HG02623 (cell line): ENCODE results near the gene HARBI1.

Experiments
- ATAC-seq: cut with Tn5 transposase; IDR thresholded peaks from one replicate; pipeline ENCODE4 v1.9.1; 2021; ENCODE audit warnings: moderate library complexity; ENCODE audit not compliant: unreplicated experiment

HARBI1 gene

DNA sequence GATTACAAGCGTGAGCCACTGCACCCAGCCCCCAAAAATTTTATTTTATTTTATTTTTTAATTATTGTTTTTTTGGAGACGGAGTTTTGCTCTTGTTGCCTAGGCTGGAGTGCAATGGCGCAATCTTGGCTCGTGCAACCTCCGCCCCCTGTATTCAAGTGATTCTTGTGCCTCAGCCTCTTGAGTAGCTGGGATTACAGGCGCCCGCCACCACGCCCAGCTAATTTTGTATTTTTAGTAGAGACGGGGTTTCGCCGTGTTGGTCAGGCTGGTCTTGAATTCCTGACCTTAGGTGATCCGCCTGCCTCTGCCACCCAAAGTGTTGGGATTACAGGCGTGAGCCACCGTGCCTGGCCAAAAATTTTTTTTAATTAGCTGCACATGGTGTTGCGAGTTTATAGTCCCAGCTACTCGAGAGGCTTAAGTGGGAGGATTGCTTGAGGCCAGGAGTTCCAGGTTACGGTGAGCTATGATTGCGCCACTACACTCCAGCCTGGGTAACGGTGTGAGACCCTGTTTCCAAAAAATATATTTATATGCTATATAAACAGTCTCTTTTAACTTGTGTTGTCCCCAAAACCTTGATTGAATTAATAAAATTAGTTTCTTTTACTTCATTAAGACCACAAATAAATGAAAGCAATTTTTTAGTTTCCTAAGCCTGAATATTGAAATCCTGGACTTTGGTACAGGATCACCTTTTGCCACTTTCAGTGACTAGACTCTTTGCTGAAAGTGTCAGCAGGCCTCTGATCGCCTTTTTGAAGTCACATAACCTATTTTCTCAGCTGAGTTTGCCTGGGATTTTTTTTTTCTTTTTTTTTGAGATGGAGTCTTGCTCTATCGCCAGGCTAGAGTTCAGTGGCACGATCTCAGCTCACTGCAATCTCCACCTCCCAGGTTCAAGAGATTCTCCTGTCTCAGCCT lies 16.5 kb upstream of the HARBI1 start:
- no peak for ATAC-seq

- no peak for ATAC-seq
These were observed 15.5 kb upstream of the HARBI1 start for GRCh38 chr11:46632502-46632901.

DNA sequence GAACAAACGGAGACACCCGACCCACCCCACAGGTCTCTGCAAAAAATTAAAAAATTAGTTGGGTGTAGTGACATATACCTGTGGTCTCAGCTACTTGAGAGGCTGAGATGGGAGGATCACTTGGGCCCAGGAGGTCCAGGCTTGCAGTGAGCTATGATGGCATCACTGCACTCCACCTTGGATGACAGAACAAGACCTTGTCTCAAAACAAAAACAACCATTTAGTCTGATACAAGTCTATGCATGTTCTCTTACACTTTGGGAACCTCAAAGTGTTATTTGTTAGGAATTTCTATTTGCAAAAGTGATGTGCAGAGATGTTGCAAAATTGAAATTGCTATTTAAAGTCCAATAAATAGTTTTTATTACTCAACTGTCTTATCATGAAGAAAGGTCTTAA lies 14.6 kb upstream of the HARBI1 start:
- no peak for ATAC-seq

DNA sequence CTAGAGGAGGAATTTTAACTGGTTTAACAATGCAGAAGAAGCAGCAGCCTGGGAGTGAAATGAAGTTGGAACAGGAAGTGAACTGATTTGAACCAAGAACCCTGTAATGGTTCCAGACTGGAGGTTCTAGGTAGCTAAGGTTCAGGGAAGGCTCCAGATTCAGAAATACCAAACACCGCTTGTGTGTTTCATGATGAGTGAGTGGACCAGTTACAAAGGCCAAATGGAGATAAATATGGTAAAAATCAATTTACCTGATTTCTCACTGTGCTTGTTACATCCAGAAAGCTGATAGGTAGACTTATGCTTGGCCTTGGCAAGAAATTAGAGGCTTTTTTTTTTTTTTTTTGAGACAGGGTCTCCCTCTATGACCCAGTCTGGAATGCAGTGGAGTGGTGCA lies 13.2 kb upstream of the HARBI1 start:
- no peak for ATAC-seq

DNA sequence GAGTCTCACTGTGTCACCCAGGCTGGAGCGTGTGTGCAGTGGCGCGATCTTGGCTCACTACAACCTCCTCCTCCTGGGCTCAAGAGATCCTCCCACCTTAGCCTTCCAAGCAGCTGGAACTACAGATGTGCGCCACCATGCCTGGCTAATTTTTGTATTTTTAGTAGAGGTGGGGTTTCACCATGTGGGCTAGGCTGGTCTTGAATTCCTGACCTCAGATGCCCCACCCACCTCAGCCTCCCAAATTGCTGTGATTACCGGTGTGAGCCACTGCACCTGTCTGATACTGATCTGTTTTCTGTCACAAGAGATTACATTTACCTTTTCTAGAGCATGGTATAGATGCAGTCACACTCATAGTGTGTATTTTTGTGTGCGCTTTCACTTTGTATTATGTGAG lies 11.9 kb upstream of the HARBI1 start:
- ATAC-seq = no peak

- ATAC-seq = no peak
These were observed 8.4 kb upstream of the HARBI1 start for GRCh38 chr11:46625406-46625805.

- ATAC-seq = no peak
These were observed 1.8 kb upstream of the HARBI1 start for GRCh38 chr11:46618837-46619236.

GRCh38 chr11:46617972-46618314 lies 916 bp upstream of the HARBI1 start:
- ATAC-seq = no peak

DNA sequence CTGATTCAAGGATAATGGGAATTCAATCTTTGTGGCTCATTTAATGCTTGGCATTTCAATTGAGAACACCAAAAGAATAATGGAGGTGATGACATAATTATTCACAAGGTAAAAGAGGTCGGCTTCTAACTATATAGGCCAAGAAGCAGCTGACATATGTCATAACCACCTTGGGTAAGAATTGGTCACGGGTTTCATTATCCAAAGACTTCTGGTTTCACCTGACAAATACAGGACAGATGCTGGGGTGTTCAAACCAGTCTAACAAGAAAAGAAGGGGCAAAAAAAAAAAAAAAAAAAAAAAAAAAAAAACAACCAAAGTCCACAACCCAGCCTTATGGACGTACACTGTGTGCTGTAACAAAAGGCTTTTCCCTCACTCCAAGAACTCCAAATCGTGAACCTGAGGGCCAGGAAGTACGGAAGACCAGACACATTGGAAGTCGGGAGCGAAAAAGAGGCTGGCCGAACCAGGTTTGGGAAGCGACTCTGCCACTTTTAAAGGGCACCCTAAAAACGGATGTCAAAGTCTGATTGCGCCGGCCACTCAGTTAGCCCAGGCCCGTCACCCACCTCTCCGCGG lies 385 bp downstream of the HARBI1 start:
- ATAC-seq = no peak

- no peak for ATAC-seq
These were observed 1.3 kb downstream of the HARBI1 start for GRCh38 chr11:46615756-46616155.

GRCh38 chr11:46612326-46612725 lies 4.7 kb downstream of the HARBI1 start:
- ATAC-seq = no peak

GRCh38 chr11:46611526-46612304 lies 5.3 kb downstream of the HARBI1 start:
- ATAC-seq = no peak

DNA sequence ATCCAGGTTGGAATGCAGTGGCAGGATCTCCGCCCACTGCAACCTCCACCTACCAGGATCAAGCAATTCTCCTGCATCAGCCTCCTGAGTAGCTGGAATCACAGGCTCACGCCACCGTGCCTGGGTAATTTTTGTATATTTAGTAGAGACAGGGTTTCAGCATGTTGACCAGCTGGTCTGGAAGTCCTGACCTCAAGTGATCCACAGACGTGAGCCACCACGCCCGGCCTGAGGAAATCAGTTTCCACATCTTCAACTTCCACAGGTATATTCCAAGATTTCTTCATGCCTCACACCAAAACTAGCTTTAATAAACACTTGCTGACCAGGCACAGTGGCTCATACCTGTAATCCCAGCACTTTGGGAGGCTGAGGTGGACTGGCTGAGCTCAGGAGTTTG lies 7.6 kb downstream of the HARBI1 start:
- no peak for ATAC-seq

- ATAC-seq = no peak
These were observed 9.5 kb downstream of the HARBI1 start for GRCh38 chr11:46607516-46607915.

DNA sequence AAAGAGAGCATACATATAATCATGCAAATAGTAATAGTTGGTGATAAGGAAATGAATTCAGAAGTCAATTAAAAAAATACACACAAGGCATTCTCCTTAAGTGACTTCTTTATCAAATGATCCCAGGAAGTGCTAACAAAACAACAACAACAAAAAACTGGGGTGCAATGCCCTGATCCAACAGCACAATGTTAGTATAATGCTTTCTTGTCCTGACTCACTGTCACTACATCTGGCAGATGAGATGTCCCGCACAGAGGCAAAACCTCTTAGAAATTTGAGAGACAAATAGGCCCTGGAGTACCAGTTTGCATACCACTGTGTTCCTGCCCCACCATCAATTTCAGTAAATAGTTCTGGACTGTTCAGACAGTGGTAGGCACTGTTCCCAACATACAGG lies 12.2 kb downstream of the HARBI1 start:
- no peak for ATAC-seq

GRCh38 chr11:46603704-46604308 lies 13.2 kb downstream of the HARBI1 start:
- ATAC-seq = no peak

DNA sequence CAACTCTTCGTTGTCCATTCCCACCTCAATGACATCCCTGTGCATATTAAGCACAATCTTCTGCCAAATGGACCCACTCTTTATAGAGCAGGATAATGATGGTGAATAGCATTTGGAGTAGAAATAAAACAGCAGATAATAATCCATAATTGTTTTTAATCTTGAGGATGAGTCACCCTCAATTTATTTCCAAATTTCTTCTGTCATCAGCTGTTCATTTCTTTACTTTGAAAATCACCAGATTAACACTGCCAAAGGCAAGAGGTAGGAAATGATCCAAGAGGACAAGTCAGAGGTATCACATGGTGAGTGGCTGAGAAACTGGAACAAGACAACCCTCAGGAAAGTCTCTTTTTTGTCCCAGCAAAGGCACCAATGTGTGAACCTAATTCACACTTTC lies 15.9 kb downstream of the HARBI1 start:
- ATAC-seq = no peak

- ATAC-seq = no peak
These were observed 16.6 kb downstream of the HARBI1 start for GRCh38 chr11:46600194-46600960.

DNA sequence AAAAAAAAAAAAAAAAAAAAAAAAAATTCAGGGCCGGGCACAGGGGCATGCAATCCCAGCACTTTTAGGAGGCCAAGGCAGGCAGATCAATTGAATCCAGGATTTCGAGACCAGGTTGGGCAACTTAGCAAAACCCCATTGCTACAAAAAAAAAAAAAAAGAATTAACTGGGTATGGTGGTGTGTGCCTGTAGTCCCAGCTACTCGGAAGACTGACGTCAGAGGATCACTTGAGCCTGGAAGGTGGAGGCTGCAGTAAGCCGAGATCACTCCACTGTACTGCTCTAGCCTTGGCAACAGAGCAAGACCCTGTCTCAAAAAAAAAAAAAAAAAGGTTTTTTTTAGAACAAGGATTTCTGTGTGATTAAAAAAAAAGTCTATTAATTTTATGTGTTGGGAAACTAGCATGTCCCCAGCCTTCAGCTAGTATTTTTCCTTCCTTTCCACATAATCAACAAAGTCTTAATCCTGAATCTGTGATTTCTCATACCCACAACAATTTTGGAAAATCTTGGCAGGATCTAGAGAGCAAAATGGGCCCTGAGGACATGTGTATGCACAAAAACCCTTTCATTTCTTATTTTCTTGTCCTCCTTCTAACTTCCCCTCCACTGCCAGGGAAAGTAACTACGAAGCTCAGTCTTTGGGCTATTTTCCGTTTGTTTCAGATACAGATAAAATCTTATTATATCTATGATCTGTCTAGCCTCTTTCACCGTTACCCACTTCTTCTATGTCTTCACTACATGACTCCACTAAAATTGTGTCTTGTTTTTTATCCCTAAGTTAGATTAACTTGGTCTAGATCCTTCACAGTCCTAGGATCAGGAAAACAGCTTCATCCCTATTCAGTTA lies 17.5 kb downstream of the HARBI1 start:
- no peak for ATAC-seq
